ENCODE data around the gene OPRM1. TPM values are rescaled to one million over a fixed set of nuclear protein-coding genes. Genes with fewer than 3 reads are reported as not detected.

Gene OPRM1
- total RNA-seq, 1 experiment from 2014 or later = not detected

DNA sequence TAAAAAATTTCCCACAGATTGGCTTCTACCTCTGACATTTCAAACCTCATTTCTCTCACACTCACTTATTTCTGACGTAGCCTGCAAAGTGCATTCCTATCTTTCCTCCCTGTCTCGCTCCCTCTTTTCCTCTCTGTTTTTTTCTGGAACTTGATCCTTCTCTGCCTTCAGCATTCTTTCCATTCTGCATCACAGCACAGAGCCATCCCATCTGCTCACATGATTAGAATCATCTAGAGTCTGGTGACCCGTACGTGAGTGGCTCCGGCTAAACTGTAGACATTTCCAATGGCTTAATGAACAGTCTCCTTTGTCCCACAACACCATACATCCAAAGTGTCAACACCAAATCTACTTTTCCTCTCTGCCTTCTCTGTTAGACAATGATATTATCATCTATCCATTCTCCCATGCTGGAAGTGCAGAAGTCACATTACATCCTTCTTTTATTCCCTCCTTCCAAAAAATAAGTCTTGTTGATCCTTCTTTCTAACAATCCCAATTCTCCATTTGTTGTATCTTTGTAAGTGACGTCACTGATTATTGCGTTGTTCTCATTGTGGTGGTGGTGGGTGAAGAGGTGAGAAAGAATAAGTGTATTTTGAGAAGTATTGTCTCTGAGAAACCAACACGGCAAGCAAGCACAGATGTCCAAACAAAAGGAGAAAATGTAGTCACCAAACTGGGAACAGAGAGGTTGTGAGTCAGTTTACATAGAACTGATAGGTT, 41.6 kb downstream of the OPRM1 start:
- no peak for DNase-seq (ENCODE audit: low read depth)

DNA sequence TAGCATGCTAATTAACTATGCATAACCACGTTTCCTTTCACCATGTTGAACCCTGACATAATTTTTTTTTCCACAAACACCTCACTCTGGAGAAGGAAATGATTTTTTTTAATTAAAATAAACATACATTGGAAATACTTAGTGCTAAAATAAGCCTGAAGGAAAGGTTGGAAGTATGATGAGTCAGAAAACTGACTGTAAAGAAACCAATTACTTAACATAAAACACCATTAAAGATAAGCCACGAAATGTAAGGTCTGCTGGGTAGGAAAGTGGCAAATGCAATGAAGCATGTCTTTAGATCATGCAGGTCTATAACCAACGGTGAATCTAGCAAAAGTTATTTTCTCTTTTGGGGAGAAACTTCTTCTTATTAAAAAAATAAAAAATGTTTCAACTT, 47.5 kb downstream of the OPRM1 start:
- DNase-seq (ENCODE audit: low read depth) = no peak

DNA sequence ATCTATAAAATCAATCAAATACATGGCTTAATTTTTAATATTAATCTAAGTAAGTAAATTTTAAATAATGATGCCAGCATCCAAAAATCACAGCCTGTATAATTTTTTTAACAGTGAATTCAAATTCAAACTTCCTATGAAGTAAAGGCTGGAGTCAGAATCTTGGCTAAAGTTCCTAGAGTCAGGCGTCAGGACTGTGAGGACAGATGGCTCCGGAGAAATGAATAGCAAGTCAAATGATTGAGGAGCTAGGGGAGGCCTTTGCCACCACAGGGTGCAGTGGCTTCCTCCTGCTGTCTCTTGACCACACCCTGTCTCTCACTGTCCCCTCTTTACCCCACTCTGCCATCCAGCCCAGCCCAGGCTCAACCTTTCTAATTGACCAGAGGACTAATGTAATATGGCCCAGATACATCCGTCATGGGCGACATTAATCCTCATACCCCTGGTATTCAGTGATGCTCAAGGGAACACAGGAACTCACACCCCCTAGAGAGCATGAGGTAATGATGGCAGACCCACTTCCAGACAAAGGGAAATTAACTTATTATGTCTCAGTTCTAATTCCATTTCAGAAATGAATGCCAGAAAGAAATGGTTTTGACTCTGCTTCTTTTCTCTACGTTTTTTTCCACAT, 53.4 kb downstream of the OPRM1 start:
- DNase-seq (ENCODE audit: low read depth) = no peak

DNA sequence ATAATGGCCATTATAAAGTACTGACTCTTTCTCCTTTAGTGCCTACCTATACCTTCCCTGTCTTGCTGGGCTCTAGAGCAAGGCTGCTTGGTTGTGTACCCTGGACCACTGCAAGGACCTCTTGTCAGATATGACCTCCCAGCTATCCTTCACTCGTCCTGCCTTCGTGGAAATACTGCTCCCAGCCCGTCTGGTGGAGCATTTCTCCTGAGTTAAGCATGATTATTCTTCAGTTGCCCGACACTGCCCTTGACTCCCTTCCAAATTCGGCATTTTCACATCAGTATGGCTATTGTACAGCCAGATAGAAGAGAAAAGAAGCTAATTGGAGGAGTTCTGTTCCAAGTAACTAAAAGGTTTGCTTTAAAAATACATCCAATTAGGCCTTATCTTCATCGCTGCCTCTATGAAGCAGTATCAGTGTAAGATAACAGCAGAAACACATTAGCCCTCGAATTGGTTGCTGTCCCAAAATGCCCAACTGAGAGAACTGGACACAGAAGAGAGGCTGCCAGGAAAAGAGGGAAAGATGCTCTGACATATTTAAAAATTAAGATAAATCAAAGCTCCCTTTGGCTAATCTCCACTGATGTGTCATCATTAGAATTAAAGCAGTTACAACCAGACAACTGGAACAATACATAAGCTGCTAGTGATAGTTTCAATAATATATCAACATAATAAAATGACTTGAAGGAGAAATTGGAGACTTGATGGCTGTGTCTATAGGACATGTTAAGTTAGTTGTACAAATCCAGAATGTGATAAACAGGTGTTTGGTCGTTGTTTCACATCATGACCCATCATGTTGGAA, 54.4 kb downstream of the OPRM1 start:
- DNase-seq (ENCODE audit: low read depth) = no peak

DNA sequence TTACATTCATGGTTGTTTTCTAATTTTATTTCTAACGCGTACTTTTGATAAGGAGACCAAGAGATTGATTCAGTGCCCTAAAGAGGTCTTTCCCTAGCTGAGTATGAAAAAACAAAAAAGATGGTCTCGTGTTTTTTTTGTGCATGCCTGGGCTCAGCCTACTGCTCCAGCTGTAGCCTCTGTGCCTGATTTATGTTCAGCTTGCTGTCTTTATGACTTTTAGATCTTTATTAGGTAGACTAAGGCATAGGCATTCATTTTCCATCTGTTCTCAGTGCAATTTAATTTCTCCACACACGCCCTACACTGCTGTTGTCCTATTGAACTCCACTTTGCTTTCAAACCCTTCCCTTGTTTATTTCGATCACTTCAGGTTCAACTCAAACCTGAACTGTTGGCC, 56.5 kb downstream of the OPRM1 start:
- DNase-seq (ENCODE audit: low read depth) = no peak

DNA sequence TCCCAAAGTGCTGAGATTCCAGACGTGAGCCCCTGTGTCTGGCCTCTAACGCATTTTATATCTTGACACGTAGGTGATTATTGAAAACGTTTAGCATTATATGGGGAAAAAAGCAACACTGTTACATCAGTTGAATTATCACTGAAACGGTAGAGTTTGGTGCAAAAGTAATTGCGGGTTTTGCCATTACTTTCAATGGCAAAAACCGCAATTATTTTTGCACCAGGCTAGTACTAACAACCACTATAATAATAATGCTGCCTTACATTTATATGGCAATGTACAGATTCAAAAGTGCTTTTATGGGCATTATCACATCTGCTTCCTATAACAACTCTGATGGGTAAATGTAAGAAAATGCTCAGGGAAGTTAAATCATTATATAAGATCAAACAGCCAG, 57.3 kb downstream of the OPRM1 start:
- DNase-seq (ENCODE audit: low read depth) = no peak

DNA sequence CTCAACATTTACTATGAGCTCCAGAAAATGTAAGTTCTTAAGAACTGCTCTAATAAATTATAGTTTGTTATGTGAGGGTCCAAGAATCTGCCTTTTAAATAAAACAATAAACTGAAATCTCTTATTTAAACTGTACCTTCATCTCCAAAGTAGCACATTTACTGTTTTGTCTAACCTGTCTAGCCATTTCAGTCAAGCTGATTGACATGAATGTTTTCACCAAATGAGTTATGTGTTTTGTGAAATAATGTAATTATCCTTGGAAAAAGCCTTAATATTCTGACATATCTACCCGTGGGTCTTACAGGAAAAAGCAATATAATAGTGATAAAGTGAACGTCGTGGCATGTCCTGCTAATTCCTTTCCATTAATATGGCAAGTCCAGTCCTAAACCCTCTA, 57.8 kb downstream of the OPRM1 start:
- DNase-seq (ENCODE audit: low read depth) = no peak

DNA sequence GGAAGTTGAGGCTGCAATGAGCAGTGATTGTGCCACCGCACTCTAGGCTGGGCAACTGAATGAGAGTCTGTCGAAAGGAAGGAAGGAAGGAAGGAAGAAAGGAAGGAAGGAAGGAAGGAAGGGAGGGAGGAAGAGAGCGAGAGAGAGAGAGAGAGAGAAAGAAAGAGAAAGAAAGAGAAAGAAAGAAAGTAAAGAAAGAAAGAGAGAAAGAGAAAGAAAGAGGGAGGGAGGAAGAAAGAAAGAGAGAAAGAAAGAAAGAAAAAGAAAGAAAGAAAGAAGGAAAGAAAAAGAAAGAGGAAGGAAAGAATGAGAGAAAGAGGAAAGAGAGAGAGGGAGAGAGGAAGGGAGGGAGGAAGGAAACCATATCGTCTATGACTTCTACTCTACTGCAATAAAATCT, 60.2 kb downstream of the OPRM1 start:
- no peak for DNase-seq (ENCODE audit: low read depth)

DNA sequence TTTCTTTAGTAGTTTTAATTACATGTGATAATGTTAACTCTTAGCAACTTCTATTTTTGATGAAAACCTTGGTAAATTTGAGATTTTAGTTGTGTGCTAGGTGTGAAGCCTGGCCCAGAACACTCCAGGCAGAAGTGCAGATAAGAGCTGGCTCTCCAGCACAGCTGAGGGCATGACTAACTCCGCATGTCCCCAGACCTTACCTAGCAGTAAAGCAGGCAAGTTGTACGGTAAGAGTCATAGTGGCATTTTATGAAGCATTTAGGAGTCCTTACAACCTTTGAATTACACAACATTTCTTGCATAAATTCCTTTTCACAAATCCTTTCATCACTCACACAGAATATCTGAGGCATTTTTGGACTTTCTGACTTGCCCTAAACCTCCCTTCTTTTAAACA, 67.2 kb downstream of the OPRM1 start:
- DNase-seq (ENCODE audit: low read depth) = no peak

DNA sequence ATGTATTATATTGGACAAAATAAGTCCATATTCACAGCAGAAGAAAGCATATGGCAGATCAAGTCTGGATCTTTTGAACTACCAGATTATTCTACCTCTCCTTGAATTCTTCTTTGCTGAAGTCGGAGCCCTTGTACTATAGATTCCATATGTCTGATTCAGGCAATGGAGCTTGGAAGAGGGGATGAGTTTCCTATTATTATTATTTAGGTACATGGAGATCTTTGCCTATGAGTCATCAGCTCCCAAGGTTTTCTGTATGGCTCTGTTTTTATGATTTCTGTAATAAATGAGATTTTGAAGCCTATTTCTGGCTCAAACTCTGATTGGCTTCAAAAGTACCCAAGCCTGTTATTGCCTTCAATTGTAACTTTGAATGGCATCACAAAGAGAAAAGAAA, 72.0 kb downstream of the OPRM1 start:
- no peak for DNase-seq (ENCODE audit: low read depth)

DNA sequence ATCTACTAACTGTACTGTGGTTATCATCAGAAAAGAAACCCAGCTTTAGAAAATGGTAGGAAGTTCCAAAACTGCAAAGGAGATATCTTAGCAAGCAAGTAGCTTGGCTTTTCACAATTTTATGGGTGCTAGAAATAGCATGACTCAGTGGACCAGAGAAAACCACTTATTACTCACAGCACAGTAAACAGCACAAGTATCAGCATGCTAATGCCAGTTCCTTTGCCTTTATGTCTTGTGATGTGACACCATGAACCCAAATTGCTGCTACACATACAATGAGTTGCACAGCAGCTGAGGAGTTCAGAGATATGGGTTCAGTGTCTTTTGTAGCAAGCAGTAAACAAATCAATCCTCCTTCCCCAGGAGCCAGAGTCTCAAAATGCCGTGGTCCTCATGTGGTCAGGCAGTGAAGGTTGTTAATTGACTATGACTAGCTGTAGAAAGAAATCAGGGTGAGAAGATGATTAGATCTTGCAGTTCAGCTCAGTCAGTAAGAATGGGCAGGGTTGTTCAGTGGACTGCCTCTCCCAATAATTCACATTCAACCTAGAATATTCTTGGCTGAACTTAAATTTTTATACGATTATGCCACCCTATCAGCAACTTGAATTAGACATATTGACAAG, 73.3 kb downstream of the OPRM1 start:
- DNase-seq (ENCODE audit: low read depth) = peak; percentile 6

DNA sequence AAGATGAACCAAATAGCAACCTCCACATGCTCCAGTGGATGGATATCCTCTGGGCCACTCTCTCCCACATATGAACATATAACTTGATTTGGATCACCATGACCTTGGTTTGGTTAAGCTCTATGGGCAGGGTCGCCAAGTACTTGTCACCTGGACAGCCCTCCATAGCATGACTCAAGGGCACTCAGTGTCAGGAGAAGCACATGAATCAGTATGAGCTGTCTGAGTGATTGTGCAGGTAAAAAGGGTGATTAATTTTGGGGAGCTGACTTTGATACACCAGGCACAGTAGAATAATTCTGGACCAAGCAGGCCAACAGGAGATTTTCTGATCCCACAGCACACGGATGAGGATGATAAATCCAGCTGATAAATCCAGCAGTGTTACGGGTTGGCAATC, 74.4 kb downstream of the OPRM1 start:
- DNase-seq (ENCODE audit: low read depth) = no peak

DNA sequence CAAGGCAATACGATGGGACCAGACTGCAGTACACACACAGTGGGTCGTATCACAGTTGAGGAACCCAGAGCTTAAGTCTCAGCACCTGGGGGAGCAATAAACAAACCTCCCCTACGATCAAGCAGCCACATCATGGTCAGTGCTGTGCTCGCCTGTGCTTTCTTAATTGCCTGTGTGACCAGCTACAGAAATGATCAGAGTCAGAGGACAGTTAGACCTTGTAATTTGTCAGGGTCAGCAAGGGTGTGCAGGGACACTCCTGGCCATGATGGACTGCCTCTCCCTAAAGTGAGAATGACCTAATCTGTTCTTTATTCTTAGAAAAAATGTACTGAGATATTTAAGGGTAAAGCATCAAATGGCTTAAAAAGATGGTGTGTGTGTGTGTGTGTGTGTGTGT, 78.4 kb downstream of the OPRM1 start:
- DNase-seq (ENCODE audit: low read depth) = no peak

DNA sequence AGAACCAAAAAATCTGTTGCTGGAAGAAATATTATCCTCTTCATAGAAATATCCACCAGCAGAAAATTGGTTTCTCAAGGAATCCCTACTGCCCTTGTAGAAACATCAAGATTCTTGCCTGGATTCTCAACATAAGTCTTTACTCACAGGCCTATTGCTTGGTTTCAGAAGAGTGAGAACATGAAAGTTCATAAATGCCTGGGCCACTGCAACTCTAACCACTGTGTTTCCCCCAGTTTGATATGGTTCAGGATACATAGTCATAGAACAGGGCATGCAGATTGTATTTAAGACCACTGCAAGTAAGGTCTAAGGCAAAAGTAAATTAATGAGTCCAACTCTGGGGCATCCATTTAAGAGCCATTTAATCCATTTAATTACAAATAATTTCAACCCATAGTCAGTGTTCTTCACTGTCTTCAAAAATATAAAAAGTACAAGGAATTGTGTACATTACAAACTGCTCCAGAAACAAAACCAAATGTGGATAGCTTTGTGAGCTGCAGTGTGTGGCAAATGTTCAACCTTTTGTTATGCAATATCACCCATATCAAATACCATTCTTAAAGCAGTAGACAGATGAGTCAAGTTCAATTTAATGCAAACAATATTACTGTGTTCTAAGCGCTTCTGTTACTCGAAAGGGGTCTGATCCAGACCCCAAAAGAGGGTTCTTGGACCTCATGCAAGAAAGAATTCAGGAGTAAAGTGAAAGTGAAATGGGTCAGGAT, 83.3 kb downstream of the OPRM1 start:
- DNase-seq (ENCODE audit: low read depth) = no peak

DNA sequence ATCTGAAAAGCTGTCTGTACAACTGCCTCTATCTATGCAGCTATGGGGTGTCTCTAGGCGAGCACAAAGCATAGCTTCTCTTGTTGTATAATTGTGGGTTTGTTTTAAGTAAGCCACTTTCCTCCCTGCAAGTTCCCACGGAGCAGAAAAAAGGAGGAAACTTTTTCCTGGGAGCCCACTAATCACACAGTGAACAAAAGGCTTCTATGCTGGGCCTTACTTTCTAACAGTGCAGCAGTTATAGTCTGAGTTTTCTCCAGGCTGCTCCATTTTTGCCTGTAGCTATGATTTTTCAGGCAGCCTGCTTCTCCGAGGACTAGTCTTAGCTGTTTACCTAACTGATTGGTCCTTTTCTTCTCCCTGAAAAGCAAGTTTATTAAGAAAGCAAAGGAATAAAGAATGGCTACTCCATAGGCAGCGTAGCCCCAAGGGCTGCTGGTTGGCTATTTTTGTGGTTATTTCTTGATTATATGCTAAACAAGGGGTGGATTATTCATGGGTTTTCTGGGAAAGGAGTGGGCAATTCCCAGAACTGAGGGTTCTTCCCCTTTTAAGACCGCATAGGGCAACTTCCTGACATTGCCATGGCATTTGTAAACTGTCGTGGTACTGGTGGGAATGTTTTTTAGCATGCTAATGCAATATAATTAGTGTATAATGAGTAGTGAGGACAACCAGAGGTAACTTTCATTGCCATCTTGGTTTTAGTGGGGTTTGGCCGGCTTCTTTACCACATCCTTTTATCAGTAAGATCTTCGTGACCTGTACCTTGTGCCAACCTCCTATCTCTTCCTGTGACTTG, 84.3 kb downstream of the OPRM1 start:
- DNase-seq (ENCODE audit: low read depth) = peak; percentile 53

DNA sequence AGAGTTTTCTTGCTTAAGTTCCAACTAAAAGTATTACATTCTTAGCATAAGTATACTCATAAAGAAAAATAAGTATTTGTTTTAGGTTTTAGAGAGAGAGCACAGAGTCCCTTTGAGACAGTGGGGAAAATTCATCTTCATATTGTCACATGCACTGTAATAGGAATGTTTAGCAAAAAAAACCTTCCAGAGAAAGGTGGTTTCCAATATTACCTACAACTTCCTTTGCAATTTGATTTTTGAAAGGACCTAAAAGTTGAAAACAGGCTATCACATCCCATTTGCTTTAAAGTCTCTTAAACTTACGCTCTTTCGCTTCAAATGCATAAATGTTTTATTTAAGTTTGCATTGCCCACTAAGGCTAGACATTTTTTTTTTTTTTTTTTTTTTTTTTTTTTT, 86.4 kb downstream of the OPRM1 start:
- DNase-seq (ENCODE audit: low read depth) = no peak

DNA sequence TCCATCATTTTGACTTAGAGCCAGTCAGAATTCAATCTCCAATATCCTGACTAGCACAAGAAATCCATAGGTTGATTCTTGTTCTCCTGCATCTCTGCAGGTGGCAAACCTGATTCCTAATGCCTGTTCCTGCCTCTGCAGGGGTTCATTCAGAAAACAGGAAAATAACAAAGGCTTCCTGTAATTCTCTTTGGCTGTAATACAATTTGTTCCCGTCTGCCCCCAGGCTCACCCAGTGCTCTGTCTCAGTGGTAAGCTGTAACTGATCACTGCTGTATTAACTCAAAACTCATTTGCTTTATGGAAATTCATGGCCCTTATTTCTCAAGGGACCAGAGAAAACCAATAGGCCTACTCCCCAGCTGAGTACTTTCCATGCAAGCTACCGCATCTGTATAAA, 88.6 kb downstream of the OPRM1 start:
- no peak for DNase-seq (ENCODE audit: low read depth)

DNA sequence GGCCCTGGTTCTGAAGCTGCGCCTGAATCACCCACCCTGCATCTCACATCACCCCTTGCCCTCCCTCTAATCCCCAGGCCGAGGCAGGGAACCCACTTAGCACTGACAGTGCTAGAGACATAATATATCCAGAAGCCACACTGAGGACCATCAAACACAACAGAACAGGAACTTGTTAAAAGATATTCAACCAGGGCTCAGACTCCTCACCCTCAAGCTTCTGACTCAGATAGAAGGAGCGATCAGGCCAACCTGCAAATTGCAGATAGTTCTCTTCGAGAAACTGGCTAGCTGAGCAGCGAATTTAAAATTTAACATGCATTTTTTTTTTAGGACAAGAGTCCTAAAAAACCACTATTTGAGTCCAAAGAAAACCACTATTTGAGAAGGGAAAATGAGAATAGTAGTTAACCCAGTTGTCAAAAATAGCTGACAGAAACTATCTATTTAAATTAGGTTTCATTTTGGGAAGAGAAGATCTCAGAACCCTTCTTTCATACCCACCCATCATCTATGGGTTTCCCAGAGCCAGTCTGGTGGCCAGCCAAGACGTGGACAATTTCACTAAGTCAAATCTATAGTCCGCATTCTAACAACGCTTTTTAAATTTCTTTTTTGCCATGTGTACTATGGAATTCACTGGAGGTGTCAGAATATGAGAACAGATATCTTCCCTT, 95.6 kb downstream of the OPRM1 start:
- no peak for DNase-seq (ENCODE audit: low read depth)

DNA sequence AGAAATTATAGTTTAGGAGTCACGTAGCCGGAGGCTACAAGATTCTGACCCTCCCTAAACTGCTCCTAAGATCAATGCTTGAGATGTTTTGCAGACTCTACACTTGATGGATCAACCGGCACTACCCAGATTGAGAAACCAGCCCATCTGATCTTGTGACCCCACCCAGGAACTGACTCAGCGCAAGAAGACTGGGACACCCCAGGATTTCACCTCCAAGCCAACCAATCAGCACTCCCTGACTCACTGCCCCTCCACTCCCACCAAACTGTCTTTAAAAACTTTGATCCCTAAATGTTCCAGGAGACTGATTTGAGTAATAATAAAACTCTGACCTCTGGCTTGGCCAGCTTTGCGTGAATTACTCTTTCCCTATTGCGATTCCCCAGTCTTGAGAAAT, 99.8 kb downstream of the OPRM1 start:
- no peak for DNase-seq (ENCODE audit: low read depth)

DNA sequence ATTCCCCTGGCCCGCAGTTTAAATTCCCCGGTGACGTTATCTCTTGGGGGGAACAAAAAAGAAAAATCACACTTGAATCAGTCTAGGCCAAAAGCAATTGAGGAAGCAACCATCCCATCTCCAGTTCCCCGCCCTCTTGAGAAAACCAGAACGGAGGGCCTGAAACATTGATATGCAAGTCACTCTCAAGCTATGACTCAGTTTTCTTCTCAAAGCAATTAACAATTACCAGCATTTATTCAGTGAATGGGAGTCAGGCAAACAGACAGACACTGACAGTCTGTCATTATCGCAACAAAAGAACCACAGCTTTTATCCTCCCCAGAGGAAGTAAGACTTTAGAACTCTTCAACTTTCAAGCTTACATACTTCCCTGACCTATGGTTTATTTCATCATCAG, 100.9 kb downstream of the OPRM1 start:
- DNase-seq (ENCODE audit: low read depth) = peak; percentile 44

Measured in RPMI7951 (cell line).